ENCODE data around the gene PYGB.

The PYGB gene

DNA sequence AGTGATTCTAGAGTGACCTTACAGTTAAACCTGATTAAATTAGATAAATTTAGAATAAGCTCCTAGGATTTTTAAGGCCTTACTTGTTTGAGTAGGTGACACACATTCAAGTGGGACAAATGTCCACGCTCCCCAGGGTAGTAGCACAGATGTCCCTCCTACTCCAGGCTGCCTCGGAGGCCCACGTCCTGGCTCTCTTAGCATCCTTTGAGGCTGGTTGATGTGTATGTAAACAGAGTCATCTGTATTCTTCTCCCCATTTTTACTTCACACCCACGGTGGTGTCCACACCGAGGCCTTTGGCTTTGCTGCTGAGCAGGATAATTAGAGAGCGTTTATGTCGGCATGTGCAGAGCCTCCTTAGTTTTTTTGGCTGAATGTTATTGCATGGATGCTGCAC is 36.6 kb upstream of the PYGB start:
- TF ChIP-seq, protein P1, sequence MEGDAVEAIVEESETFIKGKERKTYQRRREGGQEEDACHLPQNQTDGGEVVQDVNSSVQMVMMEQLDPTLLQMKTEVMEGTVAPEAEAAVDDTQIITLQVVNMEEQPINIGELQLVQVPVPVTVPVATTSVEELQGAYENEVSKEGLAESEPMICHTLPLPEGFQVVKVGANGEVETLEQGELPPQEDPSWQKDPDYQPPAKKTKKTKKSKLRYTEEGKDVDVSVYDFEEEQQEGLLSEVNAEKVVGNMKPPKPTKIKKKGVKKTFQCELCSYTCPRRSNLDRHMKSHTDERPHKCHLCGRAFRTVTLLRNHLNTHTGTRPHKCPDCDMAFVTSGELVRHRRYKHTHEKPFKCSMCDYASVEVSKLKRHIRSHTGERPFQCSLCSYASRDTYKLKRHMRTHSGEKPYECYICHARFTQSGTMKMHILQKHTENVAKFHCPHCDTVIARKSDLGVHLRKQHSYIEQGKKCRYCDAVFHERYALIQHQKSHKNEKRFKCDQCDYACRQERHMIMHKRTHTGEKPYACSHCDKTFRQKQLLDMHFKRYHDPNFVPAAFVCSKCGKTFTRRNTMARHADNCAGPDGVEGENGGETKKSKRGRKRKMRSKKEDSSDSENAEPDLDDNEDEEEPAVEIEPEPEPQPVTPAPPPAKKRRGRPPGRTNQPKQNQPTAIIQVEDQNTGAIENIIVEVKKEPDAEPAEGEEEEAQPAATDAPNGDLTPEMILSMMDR (conservative IDR thresholded peaks at IDR 0.05), result no peak
- TF ChIP-seq ZFX (IDR thresholded peaks at IDR 0.05), result no peak
- H3K27ac ChIP-seq, result no peak overlapping the region

DNA sequence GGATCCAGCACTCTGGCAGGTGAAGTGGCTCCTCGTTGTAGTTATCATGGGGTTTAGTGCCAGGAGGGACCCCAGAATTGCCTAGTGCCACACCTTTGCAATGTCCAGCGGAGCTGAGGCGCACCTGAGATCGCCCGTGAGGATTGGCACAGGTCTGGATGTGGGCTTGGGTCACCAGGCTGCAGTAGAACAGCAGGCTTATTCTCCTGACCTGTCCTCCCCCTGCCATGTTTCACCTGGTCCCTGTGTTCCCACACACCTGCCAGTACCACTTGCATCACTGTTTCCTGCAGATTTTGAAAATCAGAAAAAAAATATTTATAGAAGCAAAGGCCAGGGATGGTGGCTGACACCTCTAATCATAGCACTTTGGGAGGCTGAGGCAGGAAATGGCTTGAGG is 35.6 kb upstream of the PYGB start:
- H3K27ac ChIP-seq, result no peak overlapping the region
- no peak for TF ChIP-seq ZFX (IDR thresholded peaks at IDR 0.05)
- TF ChIP-seq, protein P1 (conservative IDR thresholded peaks at IDR 0.05), result no peak

DNA sequence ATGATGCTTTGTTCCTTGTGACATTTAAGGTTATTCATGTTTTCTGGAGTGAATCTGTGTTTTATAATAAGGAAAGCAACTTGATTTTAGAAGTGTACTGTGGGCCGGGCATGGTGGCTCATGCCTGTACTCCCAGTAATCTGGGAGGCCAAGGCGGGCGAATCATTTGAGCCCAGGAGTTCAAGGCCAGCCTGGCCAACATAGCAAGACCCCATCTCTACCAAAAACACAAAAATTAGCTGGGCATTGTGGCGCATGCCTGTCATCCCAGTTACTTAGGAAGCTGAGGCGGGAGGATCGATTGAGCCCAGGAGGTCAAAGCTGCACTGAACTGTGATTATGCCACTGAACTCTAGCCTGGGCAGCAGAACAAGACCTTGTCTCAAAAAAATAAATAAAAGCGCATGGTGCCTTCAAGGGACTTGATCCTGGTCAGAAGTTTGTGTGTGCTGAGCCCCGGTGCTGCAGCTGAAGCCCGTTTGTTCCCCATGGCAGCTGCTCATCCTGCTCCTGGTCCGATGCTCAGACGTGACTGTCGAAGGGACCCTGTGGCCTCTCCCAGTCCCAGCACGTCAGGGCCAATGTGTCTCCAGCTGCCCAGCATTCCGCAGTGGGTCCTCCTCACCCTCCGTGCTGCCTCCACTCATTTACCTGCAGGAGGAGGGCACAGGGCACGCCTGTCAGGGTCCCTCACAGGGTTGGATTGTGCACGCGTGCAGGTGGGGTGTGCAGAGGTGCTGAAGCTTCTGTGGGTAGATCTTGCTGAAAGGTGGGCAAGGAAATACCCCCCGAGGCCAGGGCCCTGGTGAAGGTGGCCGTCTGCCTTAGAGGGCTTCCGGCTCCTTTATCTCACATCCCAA is 34.1 kb upstream of the PYGB start:
- H3K27ac ChIP-seq, result no peak overlapping the region
- TF ChIP-seq, protein P1 (conservative IDR thresholded peaks at IDR 0.05), result no peak
- no peak for TF ChIP-seq ZFX (IDR thresholded peaks at IDR 0.05)

DNA sequence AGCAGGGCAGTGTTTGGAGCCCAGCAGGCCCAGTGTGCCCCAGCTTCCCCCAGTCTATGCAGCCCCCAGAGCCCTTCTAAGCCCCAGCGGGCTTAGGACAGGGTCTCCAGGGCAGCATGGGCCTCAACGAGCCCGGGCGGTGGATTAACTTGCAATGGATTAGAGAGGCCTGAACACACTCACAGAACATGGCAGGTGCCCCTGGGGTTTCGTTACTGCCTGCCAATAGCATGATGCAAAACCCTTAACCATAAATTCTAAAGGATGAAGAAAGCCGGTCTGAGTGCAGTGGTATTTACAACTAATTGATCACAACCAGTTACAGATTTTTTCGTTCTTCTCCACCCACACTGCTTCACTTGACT is 33.5 kb upstream of the PYGB start:
- no peak overlapping the region for H3K27ac ChIP-seq
- TF ChIP-seq, protein P1 (conservative IDR thresholded peaks at IDR 0.05), result no peak
- no peak for TF ChIP-seq ZFX (IDR thresholded peaks at IDR 0.05)

DNA sequence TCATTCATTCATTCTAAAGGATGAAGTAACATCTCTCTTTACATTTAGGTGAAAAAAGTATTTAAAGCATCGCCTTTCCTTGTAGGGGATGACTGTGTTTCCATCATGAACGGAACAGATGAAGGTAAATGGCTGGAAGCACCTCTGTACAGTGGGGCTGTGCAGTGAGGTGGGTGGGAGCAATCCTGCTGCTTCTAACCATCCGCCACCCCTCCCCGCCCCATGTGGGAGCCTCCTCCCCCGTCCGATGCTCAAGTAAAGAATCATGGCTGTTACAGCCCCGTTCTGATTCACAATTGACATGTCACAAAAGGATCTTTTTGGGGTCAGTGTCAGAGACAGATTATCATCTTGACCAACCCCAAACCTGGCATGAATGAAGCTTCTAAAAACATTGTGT is 33.1 kb upstream of the PYGB start:
- no peak overlapping the region for H3K27ac ChIP-seq
- no peak for TF ChIP-seq ZFX (IDR thresholded peaks at IDR 0.05)
- TF ChIP-seq, protein P1 (conservative IDR thresholded peaks at IDR 0.05), result no peak

DNA sequence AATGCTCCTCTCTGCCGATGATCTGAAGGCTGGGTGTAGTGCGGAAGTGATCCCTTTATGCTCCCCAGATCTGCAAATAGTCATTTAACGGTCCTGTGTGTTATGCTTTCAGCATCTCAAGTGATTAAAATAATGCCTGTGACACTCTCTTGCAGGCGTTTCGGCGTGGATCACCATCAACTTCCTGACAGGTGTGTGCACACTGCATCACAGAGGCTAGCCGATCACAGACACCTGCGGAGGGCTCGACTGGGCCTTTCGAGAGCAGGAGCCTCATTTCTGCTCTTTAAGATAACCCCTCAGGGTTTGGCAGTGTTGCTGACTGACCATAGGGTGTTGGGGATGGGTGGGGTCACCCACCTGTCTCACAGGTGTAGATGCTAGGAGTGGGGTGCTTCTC is 32.4 kb upstream of the PYGB start:
- H3K27ac ChIP-seq, result no peak overlapping the region
- TF ChIP-seq ZFX (IDR thresholded peaks at IDR 0.05), result no peak
- TF ChIP-seq, protein P1 (conservative IDR thresholded peaks at IDR 0.05), result no peak

DNA sequence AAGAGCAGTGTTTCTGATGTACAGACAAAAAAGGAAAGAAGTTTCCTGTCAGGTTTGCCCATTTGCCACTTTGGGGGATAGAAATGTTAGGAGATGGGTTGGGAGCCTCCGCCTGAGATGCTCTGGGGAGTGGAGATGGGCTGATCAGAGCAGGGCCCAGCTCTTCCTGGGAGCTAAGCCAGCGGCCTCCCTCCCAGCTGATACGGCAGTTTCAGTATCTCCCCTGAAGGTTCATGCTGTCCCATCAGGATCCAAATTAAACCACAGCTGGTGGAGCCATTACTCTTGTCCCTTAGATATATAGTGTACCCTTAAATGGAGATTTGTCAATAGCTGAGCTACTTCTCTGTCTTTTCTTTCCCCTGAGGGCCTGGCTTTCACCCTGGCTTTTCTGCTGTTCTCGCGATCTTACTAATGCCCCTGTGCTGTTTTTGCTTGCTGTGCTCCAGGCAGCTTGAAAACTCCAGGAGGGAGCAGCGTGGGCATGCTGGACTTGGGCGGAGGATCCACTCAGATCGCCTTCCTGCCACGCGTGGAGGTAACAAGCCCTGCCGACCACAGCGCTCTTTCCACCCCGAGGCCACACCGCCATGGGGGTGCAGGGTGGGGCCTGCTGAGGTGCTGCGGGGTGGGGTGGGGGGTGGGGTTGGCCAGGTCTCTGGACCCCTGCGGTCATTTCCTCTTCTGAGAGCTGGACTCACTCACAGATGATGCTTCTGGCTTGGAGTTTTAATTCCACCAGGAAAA is 31.5 kb upstream of the PYGB start:
- H3K27ac ChIP-seq, result no peak overlapping the region
- no peak for TF ChIP-seq ZFX (IDR thresholded peaks at IDR 0.05)
- TF ChIP-seq, protein P1 (conservative IDR thresholded peaks at IDR 0.05), result no peak

Data from C4-2B (cell line).